HG02642 (cell line): ENCODE data around the gene ZNF550.
"Not testable (repeated sequence)": the region's sequence is repeated elsewhere in the genome, so short reads cannot be mapped to it uniquely, and the experiment has no call there.

Experiments
- ATAC-seq: cut with Tn5 transposase; IDR thresholded peaks from one replicate; pipeline ENCODE4 v1.9.1; 2021; ENCODE audit warnings: mild to moderate bottlenecking; ENCODE audit not compliant: unreplicated experiment, poor library complexity

The ZNF550 gene

GRCh38 chr19:57537953-57538547 is 21.6 kb downstream of the ZNF550 start:
- no peak for ATAC-seq

GRCh38 chr19:57527136-57527881 is 32.4 kb downstream of the ZNF550 start, which contains the start of gene ZNF549:
TSS of gene ZNF549 (plus strand) at chr19:57527356. CDS start at chr19:57527574, 218 bp downstream.
- peak; percentile 97 for ATAC-seq

GRCh38 chr19:57518021-57518420 is 41.6 kb downstream of the ZNF550 start:
- not testable (repeated sequence) for ATAC-seq

DNA sequence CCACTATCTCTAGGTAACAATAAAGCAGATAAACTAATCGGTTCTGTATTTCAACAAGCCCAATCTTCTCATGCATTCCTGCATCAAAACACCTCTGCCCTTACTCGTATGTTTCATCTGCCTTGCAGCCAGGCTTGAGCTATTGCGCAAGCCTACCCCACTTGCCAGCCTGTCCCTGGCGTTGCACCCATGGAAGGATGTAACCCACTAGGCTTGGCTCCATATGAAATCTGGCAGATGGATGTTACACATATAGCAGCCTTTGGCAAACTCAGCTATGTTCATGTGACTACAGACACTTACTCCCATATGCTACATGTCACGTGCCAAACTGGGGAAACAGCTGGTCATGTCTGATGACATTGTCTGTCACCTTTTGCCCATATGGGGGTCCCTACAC is 44.4 kb downstream of the ZNF550 start:
- no peak for ATAC-seq

- ATAC-seq = no peak
These were observed 46.8 kb downstream of the ZNF550 start for GRCh38 chr19:57512845-57513244.

DNA sequence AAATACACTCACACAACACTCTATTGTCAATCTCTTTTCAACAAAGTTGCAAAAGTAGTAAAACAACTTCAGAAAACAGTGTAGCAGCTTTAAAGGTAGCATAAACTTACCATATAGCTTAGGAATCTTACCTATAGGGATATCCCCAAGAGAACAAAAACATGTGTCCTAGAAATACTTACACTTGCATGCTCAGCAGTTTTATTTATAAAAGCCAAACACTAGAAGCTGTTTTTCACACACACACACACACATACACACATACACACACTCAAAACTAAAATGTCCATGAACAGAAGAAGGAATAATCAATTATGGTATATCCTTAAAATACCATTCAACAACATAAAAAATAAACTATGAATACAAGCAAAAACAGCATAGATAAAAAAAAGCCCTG is 48.2 kb downstream of the ZNF550 start:
- no peak for ATAC-seq

- no peak for ATAC-seq
These were observed 53.5 kb downstream of the ZNF550 start for GRCh38 chr19:57506163-57506562.

DNA sequence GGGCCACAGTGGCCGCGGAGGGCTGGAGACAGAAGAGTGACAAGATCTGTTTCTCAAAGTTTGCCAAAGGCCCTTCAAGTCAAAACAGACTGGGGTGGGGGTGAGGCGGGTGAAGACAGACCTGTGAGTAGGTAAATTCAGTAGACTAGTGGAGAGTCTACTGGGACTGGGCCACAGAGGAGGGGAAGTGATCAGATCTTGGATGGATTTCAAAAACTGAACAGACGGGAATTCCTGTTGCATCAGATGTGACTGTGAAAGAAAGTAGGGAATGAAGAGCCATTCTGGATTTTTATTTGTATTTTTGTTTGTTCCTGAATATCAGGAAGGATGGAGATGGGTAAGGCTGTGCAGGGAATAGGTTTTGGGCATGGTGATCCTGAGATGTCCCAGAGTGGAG is 59.3 kb downstream of the ZNF550 start:
- not testable (repeated sequence) for ATAC-seq

DNA sequence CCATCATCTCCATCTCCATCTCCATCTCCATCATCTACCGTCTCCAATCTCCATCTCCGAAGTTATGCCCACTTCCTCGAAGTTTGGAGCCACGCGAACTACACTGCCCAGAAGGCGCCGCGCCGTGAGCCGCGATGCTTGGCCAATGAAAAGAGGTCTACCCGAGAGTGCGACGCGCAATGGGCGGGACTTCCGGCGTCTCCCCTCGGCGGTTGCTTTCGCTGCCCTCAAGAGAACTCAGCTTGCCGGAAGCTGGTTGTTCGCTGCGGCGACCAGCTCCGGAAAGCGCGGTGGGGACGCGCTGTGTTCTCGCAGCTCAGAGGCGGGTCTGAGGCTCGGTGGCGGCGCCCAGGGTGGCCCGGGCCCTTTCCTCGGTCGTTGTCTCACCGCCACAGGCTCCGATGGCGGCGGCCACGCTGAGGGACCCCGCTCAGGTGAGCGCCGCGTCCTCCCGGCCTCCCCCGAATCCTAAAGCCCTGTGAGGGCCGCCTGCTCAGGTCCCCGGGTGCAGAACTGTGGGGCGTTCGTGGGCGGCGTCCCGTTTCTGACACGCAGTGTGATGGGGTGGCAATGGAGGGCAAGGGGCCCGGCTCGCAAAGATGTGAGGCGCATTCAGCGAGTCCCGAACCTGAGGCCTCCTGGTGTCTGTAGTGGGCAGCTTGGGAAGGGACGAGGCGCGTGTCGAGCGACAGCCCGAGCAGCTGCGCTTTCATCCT is 59.8 kb downstream of the ZNF550 start, which contains the start of gene ZNF773:
ZNF773 (plus strand) TSS at position 259 of the 716 bp plus-strand sequence; CDS start at position 402, 143 bp downstream.
- ATAC-seq = peak; percentile 98

DNA sequence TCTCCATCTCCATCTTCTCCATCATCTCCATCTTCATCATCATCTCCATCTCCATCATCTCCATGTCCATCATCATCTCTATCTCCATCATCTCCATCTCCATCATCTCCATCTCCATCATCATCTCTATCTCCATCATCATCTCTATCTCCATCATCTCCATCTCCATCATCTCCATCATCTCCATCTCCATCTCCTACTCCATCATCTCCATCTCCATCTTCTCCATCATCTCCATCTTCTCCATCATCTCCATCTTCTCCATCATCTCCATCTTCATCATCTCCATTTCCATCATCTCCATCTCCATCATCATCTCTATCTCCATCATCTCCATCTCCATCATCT is 60.4 kb downstream of the ZNF550 start:
- not testable (repeated sequence) for ATAC-seq

DNA sequence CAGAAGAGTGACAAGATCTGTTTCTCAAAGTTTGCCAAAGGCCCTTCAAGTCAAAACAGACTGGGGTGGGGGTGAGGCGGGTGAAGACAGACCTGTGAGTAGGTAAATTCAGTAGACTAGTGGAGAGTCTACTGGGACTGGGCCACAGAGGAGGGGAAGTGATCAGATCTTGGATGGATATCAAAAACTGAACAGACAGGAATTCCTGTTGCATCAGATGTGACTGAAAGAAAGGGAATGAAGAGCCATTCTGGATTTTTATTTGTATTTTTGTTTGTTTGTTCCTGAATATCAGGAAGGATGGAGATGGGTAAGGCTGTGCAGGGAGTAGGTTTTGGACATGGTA is 71.4 kb downstream of the ZNF550 start:
- ATAC-seq = not testable (repeated sequence)

GRCh38 chr19:57487477-57488298 is 72.0 kb downstream of the ZNF550 start, which contains the start of gene ZNF419:
TSS of gene ZNF419 (plus strand) at chr19:57487750. CDS start at chr19:57487951, 201 bp downstream.
- ATAC-seq = peak; percentile 97
